Measurements from ENCODE around the gene RAB10. TPM values are rescaled to one million over a fixed set of nuclear protein-coding genes. Genes with fewer than 3 reads are reported as not detected.

RAB10 gene
- total RNA-seq, 1 experiment from 2014 or later: 167 TPM

DNA sequence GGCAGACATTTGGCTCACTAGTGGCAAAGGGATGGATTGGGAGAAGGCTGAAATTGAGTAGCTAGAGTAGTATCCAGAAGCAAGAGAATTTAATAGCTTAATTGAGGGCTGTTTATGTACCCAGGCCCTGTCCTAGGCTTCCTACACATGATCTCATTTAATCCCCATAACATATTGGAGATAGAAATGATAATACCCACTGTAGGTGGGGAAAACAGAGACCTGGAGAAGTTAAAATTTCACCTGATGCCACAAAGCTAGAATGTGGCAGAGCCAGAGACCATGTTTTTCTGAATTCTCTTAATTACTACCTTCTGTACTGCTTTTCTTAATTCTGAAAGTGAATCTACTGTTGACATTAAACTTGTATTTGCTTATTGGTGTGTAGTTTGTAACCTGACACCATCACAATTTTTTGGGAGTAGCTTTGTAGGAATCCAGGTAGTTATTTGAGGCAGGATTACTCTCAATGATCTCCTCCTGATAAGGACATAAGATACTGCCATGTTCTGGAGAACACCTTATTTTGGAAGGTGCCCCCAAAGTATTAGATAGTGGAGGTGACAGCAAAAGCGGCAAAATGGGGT is 42.2 kb downstream of the RAB10 start:
- H3K27ac ChIP-seq (ENCODE audit: low read depth, low read length): no peak overlapping the region
- H3K4me2 ChIP-seq (ENCODE audit: low read length): no peak overlapping the region
- no peak for TF ChIP-seq FOSL1 (IDR thresholded peaks at IDR 0.05; ENCODE audit: low read depth)
- no peak for TF ChIP-seq YY1 (IDR thresholded peaks at IDR 0.05; ENCODE audit: extremely low read depth, insufficient replicate concordance, low read depth, low read length)
- TF ChIP-seq, protein P1, sequence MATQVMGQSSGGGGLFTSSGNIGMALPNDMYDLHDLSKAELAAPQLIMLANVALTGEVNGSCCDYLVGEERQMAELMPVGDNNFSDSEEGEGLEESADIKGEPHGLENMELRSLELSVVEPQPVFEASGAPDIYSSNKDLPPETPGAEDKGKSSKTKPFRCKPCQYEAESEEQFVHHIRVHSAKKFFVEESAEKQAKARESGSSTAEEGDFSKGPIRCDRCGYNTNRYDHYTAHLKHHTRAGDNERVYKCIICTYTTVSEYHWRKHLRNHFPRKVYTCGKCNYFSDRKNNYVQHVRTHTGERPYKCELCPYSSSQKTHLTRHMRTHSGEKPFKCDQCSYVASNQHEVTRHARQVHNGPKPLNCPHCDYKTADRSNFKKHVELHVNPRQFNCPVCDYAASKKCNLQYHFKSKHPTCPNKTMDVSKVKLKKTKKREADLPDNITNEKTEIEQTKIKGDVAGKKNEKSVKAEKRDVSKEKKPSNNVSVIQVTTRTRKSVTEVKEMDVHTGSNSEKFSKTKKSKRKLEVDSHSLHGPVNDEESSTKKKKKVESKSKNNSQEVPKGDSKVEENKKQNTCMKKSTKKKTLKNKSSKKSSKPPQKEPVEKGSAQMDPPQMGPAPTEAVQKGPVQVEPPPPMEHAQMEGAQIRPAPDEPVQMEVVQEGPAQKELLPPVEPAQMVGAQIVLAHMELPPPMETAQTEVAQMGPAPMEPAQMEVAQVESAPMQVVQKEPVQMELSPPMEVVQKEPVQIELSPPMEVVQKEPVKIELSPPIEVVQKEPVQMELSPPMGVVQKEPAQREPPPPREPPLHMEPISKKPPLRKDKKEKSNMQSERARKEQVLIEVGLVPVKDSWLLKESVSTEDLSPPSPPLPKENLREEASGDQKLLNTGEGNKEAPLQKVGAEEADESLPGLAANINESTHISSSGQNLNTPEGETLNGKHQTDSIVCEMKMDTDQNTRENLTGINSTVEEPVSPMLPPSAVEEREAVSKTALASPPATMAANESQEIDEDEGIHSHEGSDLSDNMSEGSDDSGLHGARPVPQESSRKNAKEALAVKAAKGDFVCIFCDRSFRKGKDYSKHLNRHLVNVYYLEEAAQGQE (IDR thresholded peaks at IDR 0.05; ENCODE audit: low read depth): no peak
- no peak for TF ChIP-seq TCF7L2 (IDR thresholded peaks at IDR 0.05; ENCODE audit: borderline replicate concordance, extremely low read depth, insufficient read depth, insufficient read length)
- ChIA-PET CTCF (no interaction called here), POLR2A (interaction anchor here (1.3 kb wide), 1 partner anchor 42 kb away, joined by 3 read pairs; the partner anchor contains the start of gene RAB10), RAD21 (ENCODE audit: low non-redundant PET in 1 of 2, low total read pairs in 2 of 2, uncharacterized antibody in 2 of 2, unreplicated experiment in 2 of 2) (no interaction called here)
- intact Hi-C loops (cut with micrococcal nuclease): no loop called here
- H3K9me2 ChIP-seq (ENCODE audit: insufficient read depth): no peaks in the 10 kb centered on the region
- DNase-seq (ENCODE audit: low read depth, low spot score): no peak
- peaks cover 23% of the 10 kb centered on the region; the same call in 1 of the 2 replicates for H4K20me1 ChIP-seq (ENCODE audit: insufficient read depth)
- no peak overlapping the region for H2AFZ ChIP-seq (ENCODE audit: low read depth, low read length, poor library complexity, severe bottlenecking)
- no peak overlapping the region for H3K9ac ChIP-seq (ENCODE audit: low read length)
- H3K79me2 ChIP-seq (ENCODE audit: insufficient read depth, low read length): peaks cover 100% of the 10 kb centered on the region
- H3K4me1 ChIP-seq (ENCODE audit: control insufficient read depth in 1 of 2, insufficient read depth in 2 of 2, low read length in 2 of 2): peaks cover 11 to 25% of the 10 kb centered on the region in 2 experiments; a peak in 3 of 4 replicates
- ATAC-seq: no peak
- no peaks in the 10 kb centered on the region for H3K27me3 ChIP-seq (ENCODE audit: insufficient read depth, low read length)
- no TSS peak for BruUV-seq (replicated peaks)
- peaks cover 0 to 5% of the 10 kb centered on the region in 2 experiments; a peak in 1 of 4 replicates for H3K9me3 ChIP-seq (ENCODE audit: control insufficient read depth in 1 of 2, insufficient read depth in 1 of 2, low read depth in 1 of 2, low read length in 2 of 2)
- H3K4me3 ChIP-seq (replicated peaks in 1 of 2; ENCODE audit: low read depth in 1 of 2, low read length in 2 of 2): no peak overlapping the region
- H3K36me3 ChIP-seq (ENCODE audit: control insufficient read depth in 1 of 2, insufficient read depth in 2 of 2, low read length in 2 of 2): peaks cover 0 to 16% of the 10 kb centered on the region in 2 experiments; a peak in 1 of 4 replicates

Data from HCT116 (cell line).